Measurements from ENCODE around the gene HDAC9.

HDAC9 gene

GRCh38 chr7:18521236-18521589 is 25.7 kb downstream of the HDAC9 start:
- Histone ChIP-seq H4K20me1 (ENCODE audit: low read depth, low read length) (no peaks in the 10 kb centered on the region), H3K9me3 (ENCODE audit: insufficient read depth, low read length) (no peaks in the 10 kb centered on the region), H3K36me3 (ENCODE audit: low read length) (no peaks in the 10 kb centered on the region), H3K79me2 (ENCODE audit: insufficient read depth, low read length) (no peaks in the 10 kb centered on the region), H2AFZ (ENCODE audit: low read depth, low read length, severe bottlenecking) (no peak overlapping the region), H3K27me3 (ENCODE audit: low read length) (no peaks in the 10 kb centered on the region), H3F3A (ENCODE audit: insufficient read depth) (0 out of 2 replicates have a peak, but pooled peaks cover 9% of the 10 kb centered on the region), H3K27ac (ENCODE audit: low read depth, low read length) (peak overlapping the region; percentile 89), H3K9me2 (replicated peaks; ENCODE audit: insufficient read depth, low read length) (no peaks in the 10 kb centered on the region), H3K9ac (ENCODE audit: low read length) (peak overlapping the region; percentile 33), H3K4me2 (ENCODE audit: low read depth, low read length, poor library complexity, severe bottlenecking) (peak overlapping the region; percentile 44), H3K4me3 (ENCODE audit: insufficient read depth, low read length, poor library complexity, severe bottlenecking) (no peak overlapping the region)
- TF ChIP-seq EZH2phosphoT487 (conservative IDR thresholded peaks at IDR 0.05; ENCODE audit: low read length) (no peak), CTCF (IDR thresholded peaks at IDR 0.05; ENCODE audit: insufficient read depth, low read length, poor library complexity, severe bottlenecking) (no peak)

GRCh38 chr7:18521945-18522566 is 26.5 kb downstream of the HDAC9 start:
- Histone ChIP-seq H3F3A (ENCODE audit: insufficient read depth) (peaks cover 14% of the 10 kb centered on the region), H3K4me3 (ENCODE audit: insufficient read depth, low read length, poor library complexity, severe bottlenecking) (no peak overlapping the region), H4K20me1 (ENCODE audit: low read depth, low read length) (no peaks in the 10 kb centered on the region), H3K9ac (ENCODE audit: low read length) (no peak overlapping the region), H3K36me3 (ENCODE audit: low read length) (no peaks in the 10 kb centered on the region), H3K4me2 (ENCODE audit: low read depth, low read length, poor library complexity, severe bottlenecking) (peak overlapping the region; percentile 44), H3K9me3 (ENCODE audit: insufficient read depth, low read length) (no peaks in the 10 kb centered on the region), H3K27ac (ENCODE audit: low read depth, low read length) (peak overlapping the region; percentile 89), H3K27me3 (ENCODE audit: low read length) (no peaks in the 10 kb centered on the region), H2AFZ (ENCODE audit: low read depth, low read length, severe bottlenecking) (no peak overlapping the region), H3K9me2 (replicated peaks; ENCODE audit: insufficient read depth, low read length) (no peaks in the 10 kb centered on the region), H3K79me2 (ENCODE audit: insufficient read depth, low read length) (no peaks in the 10 kb centered on the region)
- TF ChIP-seq CTCF (IDR thresholded peaks at IDR 0.05; ENCODE audit: insufficient read depth, low read length, poor library complexity, severe bottlenecking) (no peak), EZH2phosphoT487 (conservative IDR thresholded peaks at IDR 0.05; ENCODE audit: low read length) (no peak)

- H3K9me3 ChIP-seq (ENCODE audit: insufficient read depth, low read length) = no peaks in the 10 kb centered on the region
- no peak for TF ChIP-seq EZH2phosphoT487 (conservative IDR thresholded peaks at IDR 0.05; ENCODE audit: low read length)
- TF ChIP-seq CTCF (IDR thresholded peaks at IDR 0.05; ENCODE audit: insufficient read depth, low read length, poor library complexity, severe bottlenecking) = no peak
- no peaks in the 10 kb centered on the region for H3K9me2 ChIP-seq (replicated peaks; ENCODE audit: insufficient read depth, low read length)
- H3K27ac ChIP-seq (ENCODE audit: low read depth, low read length) = no peak overlapping the region
- H3F3A ChIP-seq (ENCODE audit: insufficient read depth) = peaks cover 15% of the 10 kb centered on the region
- no peaks in the 10 kb centered on the region for H4K20me1 ChIP-seq (ENCODE audit: low read depth, low read length)
- H3K4me3 ChIP-seq (ENCODE audit: insufficient read depth, low read length, poor library complexity, severe bottlenecking) = no peak overlapping the region
- no peaks in the 10 kb centered on the region for H3K36me3 ChIP-seq (ENCODE audit: low read length)
- H3K27me3 ChIP-seq (ENCODE audit: low read length) = no peaks in the 10 kb centered on the region
- H2AFZ ChIP-seq (ENCODE audit: low read depth, low read length, severe bottlenecking) = no peak overlapping the region
- H3K9ac ChIP-seq (ENCODE audit: low read length) = no peak overlapping the region
- H3K4me2 ChIP-seq (ENCODE audit: low read depth, low read length, poor library complexity, severe bottlenecking) = no peak overlapping the region
- no peaks in the 10 kb centered on the region for H3K79me2 ChIP-seq (ENCODE audit: insufficient read depth, low read length)
Observed at GRCh38 chr7:18524248-18524647, 28.7 kb downstream of the HDAC9 start.
